Kidney epithelial cell (primary cell): ENCODE data around the gene ACACA. TPM values are rescaled to one million over a fixed set of nuclear protein-coding genes. Genes with fewer than 3 reads are reported as not detected.

Experiments
- DNase-seq: peaks from one replicate; pipeline ENCODE4 v3.0.0-alpha.2; 2010; ENCODE audit warnings: low read depth
- H3K27me3 ChIP-seq: 2 replicates; pipeline ENCODE4 v1.6.0; 2011; ENCODE audit warnings: low read length; ENCODE audit not compliant: control insufficient read depth, insufficient read depth
- H3K36me3 ChIP-seq: 2 replicates; pipeline ENCODE4 v1.5.1; 2011; ENCODE audit warnings: low read length; ENCODE audit not compliant: control insufficient read depth, insufficient read depth
- H3K4me3 ChIP-seq: 2 replicates; pipeline ENCODE4 v1.5.1; 2011; ENCODE audit warnings: low read depth, mild to moderate bottlenecking, control low read depth, low read length
- total RNA-seq: library from RNA; depleted of rRNA; stranded (reverse); fragments of >200 nt; gene quantifications from 2 replicates; pipeline ENCODE4 v1.2.3, GENCODE V29; 2015
- TF ChIP-seq, protein P1 (sequence below): IDR thresholded peaks from 2 replicates; pipeline ENCODE4 v1.5.1; 2011; ENCODE audit warnings: mild to moderate bottlenecking, moderate library complexity, low read length, control low read depth, inconsistent platforms; ENCODE audit not compliant: insufficient read depth, poor library complexity, severe bottlenecking

ACACA gene
- total RNA-seq, 1 donor from 2014 or later: 54.2 TPM

DNA sequence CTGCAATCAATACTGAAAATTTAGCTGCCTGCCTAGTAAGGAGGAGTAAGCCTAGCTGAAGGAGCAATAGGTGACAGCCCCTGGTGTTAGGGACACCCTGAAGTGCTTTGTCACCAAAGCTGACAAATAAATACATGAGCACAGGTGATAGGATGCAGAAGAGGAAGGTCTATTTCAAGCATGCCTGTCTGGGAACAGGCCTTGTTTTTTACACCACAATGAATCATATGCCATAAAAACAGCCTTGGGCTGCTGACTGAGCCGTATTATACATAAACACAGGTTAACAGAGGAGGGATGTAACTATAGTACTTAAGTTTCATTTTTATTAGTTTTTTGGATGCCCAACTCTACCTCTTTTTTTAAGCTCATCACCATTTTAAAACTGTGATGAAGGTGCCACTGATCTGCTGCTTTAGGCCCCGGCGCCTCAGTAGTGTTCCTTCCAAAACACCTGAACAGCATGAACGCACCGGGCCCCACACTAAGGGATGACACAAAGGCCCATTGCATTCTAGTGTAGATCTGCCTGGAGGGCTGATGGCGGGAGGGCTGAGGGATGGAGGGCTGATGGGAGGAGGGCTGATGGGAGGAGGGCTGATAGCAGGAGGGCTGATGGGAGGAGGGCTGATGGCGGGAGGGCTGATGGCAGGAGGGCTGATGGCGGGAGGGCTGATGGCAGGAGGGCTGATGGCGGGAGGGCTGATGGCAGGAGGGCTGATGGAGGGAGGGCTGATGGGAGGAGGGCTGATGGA, 307.5 kb downstream of the ACACA start:
- Histone ChIP-seq H3K27me3 (no peaks in the 10 kb centered on the region), H3K4me3 (no peak overlapping the region), H3K36me3 (peaks cover 2% of the 10 kb centered on the region)
- TF ChIP-seq, protein P1, sequence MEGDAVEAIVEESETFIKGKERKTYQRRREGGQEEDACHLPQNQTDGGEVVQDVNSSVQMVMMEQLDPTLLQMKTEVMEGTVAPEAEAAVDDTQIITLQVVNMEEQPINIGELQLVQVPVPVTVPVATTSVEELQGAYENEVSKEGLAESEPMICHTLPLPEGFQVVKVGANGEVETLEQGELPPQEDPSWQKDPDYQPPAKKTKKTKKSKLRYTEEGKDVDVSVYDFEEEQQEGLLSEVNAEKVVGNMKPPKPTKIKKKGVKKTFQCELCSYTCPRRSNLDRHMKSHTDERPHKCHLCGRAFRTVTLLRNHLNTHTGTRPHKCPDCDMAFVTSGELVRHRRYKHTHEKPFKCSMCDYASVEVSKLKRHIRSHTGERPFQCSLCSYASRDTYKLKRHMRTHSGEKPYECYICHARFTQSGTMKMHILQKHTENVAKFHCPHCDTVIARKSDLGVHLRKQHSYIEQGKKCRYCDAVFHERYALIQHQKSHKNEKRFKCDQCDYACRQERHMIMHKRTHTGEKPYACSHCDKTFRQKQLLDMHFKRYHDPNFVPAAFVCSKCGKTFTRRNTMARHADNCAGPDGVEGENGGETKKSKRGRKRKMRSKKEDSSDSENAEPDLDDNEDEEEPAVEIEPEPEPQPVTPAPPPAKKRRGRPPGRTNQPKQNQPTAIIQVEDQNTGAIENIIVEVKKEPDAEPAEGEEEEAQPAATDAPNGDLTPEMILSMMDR: no peak
- peak; percentile 5 for DNase-seq

DNA sequence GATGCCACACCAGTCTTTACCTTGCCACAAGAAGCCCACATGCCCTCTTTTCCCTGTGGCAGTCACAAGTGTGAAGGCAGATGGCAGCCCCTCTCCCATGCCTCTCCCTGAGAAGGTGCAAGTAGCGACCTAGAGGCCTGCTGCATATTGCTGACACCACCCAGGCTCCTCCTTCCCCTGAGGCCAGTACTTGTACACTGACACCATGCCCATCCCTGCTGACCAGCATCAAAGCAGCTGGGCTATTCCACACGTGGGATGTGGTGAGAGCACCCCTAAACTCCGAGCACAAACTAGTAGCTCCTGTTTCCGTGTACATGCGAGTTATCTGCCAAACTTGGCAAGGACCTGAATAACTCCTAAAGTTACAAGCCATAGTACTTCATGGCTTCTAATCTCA, 308.5 kb downstream of the ACACA start:
- H3K36me3 ChIP-seq: peaks cover 2% of the 10 kb centered on the region
- H3K27me3 ChIP-seq: no peaks in the 10 kb centered on the region
- H3K4me3 ChIP-seq: no peak overlapping the region
- TF ChIP-seq, protein P1: no peak
- DNase-seq: no peak

DNA sequence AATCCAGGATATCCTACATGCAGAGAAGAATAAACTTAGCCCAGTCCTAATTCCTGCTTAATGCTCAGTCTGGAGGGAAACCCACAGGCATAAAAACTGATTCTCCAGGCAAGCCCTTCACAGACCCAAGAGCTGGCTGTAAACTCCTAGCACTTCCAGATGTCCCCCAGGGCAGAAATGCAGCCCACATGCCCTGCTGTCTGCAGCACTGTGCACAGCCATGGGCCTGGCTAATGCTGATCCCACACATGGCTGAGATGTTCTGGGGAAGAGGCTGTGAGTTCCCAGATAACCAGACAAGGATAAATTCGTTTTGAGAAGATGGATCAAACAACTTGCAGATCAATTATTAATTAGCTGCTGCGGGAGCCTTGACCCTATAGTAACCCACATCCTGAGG, 309.5 kb downstream of the ACACA start:
- DNase-seq: no peak
- TF ChIP-seq, protein P1: no peak
- Histone ChIP-seq H3K4me3 (no peak overlapping the region), H3K36me3 (peaks cover 2% of the 10 kb centered on the region), H3K27me3 (no peaks in the 10 kb centered on the region)

DNA sequence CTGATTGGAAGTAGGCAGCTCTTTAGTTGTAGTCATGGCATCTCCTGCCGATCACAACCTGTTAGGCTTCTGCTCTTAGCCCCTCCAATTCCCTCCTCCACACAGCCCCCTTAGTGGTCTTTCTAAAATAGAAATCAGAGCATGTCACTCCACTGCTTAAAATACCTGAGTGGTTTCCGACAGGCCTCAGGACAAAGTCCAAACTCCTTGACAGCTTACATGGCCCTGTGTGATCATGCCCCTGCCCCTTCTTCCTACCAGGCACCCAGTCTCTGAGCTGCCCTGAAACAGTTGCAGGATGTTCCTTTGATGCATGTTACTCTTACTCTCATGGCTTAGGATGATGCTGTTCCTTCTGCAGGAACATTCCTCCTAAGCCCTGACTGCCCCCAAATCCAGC, 310.6 kb downstream of the ACACA start:
- no peak for DNase-seq
- Histone ChIP-seq H3K4me3 (no peak overlapping the region), H3K36me3 (peaks cover 2% of the 10 kb centered on the region), H3K27me3 (no peaks in the 10 kb centered on the region)
- TF ChIP-seq, protein P1: no peak

DNA sequence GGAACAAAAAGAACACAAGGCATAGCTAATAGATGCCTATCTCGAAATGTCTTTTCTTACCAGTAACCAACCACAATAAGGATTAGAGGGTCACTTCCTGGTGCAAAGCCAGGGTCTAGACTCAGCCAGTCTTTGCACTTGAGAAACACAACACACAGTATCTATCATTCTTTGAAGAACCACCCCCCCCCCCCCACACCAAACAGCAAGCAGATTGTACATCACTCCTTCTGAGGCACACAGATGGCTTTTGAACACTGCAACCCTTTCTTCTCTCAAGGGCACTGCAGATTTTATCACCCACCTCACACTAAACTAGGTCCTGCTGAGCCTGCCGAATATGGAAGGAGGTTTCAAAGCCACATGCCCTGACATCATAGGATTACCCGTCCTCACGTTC, 312.2 kb downstream of the ACACA start:
- Histone ChIP-seq H3K36me3 (peaks cover 2% of the 10 kb centered on the region), H3K27me3 (no peaks in the 10 kb centered on the region), H3K4me3 (no peak overlapping the region)
- TF ChIP-seq, protein P1: no peak
- no peak for DNase-seq

DNA sequence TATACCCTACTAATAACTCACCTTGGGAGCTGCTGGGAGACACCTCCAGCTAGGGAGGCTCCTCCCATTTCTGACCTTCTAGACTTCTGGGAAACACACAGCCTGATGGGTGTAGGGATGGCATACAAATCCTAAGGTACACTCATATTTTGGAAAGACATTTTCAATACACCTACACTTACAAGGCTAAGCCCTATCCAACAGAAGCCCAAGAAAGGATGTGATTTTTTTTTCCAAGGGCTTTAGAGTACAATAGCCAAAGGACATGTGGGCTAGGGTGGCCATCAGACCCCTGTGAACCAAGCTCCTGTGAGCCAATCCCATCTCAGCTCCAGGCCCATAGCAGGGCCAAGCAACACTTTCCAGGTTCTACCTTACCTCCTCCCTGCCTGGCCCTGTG, 313.9 kb downstream of the ACACA start:
- Histone ChIP-seq H3K36me3 (peaks cover 2% of the 10 kb centered on the region), H3K4me3 (no peak overlapping the region), H3K27me3 (no peaks in the 10 kb centered on the region)
- DNase-seq: no peak
- TF ChIP-seq, protein P1: no peak
